ENCODE measurements around the gene TIPARP. TPM values are rescaled to one million over a fixed set of nuclear protein-coding genes. Genes with fewer than 3 reads are reported as not detected.
"Not testable (repeated sequence)": the region's sequence is repeated elsewhere in the genome, so short reads cannot be mapped to it uniquely, and the experiment has no call there.

Gene TIPARP
- total RNA-seq, 4 donors from 2014 or later: 39.7 to 90.8 (median 52.2) TPM

DNA sequence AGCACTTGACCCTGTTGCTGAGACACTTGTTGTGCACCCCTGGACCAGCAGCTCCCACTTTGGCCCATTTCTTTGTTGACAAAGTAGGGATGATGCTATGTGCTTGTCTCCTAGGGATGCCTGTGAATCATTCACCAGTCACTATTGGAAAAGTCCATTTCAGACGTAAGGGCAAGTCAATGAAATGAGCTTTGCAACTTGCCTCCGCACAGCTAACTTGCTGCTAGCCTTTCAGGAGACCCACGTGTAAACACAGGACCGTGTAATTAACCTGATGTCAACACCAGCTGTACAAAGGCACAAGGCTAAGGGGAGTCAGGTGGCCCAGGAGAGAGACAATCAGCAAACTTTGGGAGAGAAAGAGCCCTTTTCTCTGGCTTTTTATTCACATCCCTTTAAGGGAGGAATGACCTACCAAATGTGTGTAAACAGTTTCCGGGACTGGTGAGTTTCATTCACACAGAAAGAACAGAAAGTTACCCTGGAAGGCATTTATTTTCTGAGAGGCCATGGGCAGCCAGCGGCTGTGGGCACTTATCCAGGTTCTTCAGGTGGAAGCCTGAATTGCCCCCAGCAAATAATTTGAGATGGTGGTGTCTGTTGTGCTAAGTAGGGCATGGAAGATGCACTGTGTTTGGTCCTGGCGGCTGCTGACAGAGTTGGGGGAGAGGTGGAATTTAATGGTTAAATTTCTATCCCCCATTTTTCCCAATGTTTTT is 54.0 kb downstream of the TIPARP start:
- TF ChIP-seq, protein P1, sequence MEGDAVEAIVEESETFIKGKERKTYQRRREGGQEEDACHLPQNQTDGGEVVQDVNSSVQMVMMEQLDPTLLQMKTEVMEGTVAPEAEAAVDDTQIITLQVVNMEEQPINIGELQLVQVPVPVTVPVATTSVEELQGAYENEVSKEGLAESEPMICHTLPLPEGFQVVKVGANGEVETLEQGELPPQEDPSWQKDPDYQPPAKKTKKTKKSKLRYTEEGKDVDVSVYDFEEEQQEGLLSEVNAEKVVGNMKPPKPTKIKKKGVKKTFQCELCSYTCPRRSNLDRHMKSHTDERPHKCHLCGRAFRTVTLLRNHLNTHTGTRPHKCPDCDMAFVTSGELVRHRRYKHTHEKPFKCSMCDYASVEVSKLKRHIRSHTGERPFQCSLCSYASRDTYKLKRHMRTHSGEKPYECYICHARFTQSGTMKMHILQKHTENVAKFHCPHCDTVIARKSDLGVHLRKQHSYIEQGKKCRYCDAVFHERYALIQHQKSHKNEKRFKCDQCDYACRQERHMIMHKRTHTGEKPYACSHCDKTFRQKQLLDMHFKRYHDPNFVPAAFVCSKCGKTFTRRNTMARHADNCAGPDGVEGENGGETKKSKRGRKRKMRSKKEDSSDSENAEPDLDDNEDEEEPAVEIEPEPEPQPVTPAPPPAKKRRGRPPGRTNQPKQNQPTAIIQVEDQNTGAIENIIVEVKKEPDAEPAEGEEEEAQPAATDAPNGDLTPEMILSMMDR (IDR thresholded peaks at IDR 0.05): no peak
- no peak for TF ChIP-seq POLR2A (IDR thresholded peaks at IDR 0.05)
- no peaks in the 10 kb centered on the region for H3K27me3 ChIP-seq
- no peaks in the 10 kb centered on the region for H3K4me1 ChIP-seq
- H3K27ac ChIP-seq: no peak overlapping the region
- no peak for DNase-seq
- H3K4me3 ChIP-seq: no peak overlapping the region
- no peaks in the 10 kb centered on the region for H3K9me3 ChIP-seq
- no peaks in the 10 kb centered on the region for H3K36me3 ChIP-seq

DNA sequence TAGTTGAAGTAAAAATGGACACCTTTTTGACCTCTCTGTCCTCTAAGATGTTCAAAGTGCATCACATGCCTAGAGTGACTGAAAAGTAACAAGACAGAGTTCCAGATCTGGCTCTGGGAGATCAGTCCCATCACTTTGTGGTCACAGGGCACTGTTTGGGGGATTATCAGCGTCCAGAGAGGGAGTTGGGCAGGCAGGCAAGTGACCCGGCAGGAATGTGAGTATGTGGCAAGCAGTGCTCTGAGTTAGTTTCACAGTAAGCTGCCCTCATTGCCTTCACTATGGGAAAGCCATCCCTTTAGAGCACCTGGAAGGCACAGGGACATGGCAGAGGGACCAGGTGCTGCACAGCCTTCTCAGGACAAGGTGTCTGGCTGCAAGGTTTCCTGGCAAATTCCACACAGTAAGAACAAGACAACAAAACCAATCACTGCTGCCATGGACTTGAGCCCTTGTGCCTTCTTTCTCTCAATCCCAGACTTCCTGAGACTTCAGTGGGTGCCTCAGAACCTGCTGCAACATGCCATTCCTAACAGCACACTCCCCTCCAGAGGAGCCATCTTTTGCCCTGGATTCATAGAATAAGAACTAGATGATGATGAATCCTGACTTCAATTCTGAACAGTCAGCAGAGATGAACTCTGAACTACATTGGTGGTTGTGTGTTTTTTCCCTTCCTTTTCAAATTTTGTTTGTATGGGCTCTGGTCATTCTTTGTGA is 55.2 kb downstream of the TIPARP start:
- Histone ChIP-seq H3K4me3 (no peak overlapping the region), H3K27ac (no peak overlapping the region), H3K27me3 (no peaks in the 10 kb centered on the region), H3K9me3 (no peaks in the 10 kb centered on the region), H3K36me3 (no peaks in the 10 kb centered on the region), H3K4me1 (no peaks in the 10 kb centered on the region)
- no peak for DNase-seq
- TF ChIP-seq, protein P1 (IDR thresholded peaks at IDR 0.05): no peak
- no peak for TF ChIP-seq POLR2A (IDR thresholded peaks at IDR 0.05)

DNA sequence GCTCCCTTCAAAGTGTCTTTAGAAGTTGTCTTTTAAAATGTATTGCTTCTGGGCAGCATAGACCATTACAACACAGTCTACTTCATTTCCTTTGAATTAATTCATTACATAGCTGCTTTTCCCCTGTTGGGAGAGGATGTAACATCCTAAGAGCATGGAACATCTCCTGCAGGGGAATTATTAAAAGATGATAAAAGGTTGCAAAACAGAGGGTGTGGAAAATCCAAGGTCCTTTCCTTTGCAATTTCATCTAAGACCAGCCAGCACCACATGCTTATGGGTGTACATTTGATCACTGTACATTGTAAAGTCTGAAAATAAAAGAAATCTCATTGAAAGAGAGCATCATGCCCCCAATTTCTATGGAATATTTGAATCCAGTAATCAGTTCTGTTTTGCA is 57.4 kb downstream of the TIPARP start:
- no peak overlapping the region for H3K4me3 ChIP-seq
- no peaks in the 10 kb centered on the region for H3K36me3 ChIP-seq
- no peak overlapping the region for H3K27ac ChIP-seq
- H3K27me3 ChIP-seq: no peaks in the 10 kb centered on the region
- no peak for TF ChIP-seq POLR2A (IDR thresholded peaks at IDR 0.05)
- TF ChIP-seq, protein P1 (IDR thresholded peaks at IDR 0.05): no peak
- H3K9me3 ChIP-seq: no peaks in the 10 kb centered on the region
- no peak for DNase-seq
- H3K4me1 ChIP-seq: no peaks in the 10 kb centered on the region

DNA sequence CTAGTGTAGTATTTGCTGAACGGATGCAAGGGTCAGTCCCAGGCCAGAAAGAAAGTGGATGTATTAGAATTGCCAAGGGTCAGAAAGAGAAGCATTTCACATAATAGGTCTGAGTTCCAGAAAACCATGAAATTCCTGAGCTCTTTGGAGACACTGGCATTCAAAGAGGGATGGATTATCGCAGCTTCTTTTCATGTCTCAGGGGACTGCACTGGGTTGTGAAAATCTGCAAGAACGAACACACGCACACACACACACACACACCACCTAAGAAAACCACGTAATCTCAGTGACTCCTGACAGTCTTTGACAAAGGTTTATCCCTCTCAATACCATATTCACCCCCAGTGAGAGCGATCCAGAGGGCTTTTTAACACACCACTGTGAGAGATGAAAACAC is 57.9 kb downstream of the TIPARP start:
- Histone ChIP-seq H3K27me3 (no peaks in the 10 kb centered on the region), H3K4me1 (no peaks in the 10 kb centered on the region), H3K4me3 (no peak overlapping the region), H3K36me3 (no peaks in the 10 kb centered on the region), H3K27ac (no peak overlapping the region), H3K9me3 (no peaks in the 10 kb centered on the region)
- no peak for TF ChIP-seq POLR2A (IDR thresholded peaks at IDR 0.05)
- TF ChIP-seq, protein P1 (IDR thresholded peaks at IDR 0.05): no peak
- DNase-seq: no peak

DNA sequence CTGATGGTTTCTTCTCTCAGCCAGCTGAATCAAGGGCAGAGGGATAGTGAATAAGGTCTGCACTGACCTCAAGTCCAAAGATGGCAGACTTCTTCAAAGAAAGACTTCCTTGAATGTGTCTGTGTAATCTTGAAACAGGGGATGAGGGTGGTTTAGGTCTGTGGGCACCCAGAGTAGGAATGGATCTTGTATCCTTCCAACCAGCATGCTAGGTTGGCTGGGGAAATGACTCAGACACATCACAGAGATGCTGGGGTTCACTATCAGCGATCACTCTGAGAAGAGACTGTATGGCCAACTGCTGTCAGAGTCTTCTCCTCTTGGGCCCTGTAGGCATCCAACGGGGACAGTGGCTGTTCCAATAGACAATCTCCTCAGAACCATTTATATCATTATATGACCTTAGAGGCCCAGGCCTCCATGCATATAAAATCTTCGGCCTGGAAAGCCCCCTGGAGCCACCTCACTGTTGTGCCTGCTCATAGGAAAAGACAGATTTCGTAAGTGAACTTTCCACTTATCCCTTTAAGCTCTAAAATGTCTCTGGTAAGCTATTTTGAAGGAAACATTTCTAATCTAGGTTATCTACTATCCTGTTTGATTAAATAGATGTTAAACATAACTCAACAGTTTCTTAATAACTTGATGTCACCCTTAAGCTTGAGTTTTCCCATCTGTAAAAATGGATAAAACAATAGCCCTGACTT is 58.5 kb downstream of the TIPARP start:
- no peak for DNase-seq
- Histone ChIP-seq H3K4me3 (no peak overlapping the region), H3K36me3 (no peaks in the 10 kb centered on the region), H3K4me1 (no peaks in the 10 kb centered on the region), H3K27me3 (no peaks in the 10 kb centered on the region), H3K27ac (no peak overlapping the region), H3K9me3 (no peaks in the 10 kb centered on the region)
- TF ChIP-seq, protein P1 (IDR thresholded peaks at IDR 0.05): no peak
- TF ChIP-seq POLR2A (IDR thresholded peaks at IDR 0.05): no peak

DNA sequence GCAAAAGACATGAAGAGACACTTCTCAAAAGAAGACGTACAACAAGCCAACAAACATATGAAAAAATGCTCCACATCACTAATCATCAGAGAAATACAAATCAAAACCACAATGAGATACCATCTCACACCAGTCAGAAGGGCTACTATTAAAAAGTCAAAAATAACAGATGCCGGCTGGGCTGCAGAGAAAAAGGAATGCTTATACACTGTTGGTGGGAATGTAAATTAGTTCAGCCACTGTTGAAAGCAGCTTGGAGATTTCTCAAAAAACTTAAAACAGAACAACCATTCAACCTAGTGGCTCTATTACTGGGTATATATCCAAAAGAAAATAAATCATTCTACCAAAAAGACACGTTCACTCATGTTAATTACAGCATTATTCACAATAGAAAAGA is 60.3 kb downstream of the TIPARP start:
- H3K9me3 ChIP-seq: not testable (repeated sequence)

More for the DNA sequence above, 60.3 kb downstream of the TIPARP start:
- H3K27me3 ChIP-seq, DNase-seq, H3K36me3 ChIP-seq, H3K4me3 ChIP-seq, H3K4me1 ChIP-seq, H3K27ac ChIP-seq: not testable (repeated sequence)
